ENCODE data around the gene CREB5.

DNA sequence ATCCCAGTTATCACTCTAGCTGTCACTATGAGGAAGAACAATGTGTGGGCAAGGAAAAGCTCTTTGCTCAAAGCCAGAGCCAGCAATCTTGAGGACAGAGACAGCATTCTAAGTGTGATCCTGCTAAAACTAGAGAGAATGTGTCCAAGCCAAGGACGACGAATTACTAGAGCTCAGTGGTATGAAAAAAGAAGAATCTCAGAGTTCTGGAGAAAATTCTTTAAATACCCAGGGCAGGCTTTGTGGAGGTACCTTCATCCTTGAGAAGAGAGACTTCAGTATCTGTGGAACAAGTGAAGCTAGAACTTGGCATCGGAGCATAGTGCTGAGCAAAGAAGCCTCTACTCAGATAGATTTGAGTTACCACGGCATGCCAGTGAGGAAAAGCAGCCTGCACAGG is 336.0 kb downstream of the CREB5 start:
- TF ChIP-seq CTCF (IDR thresholded peaks at IDR 0.05 in 8 of 11, conservative IDR thresholded peaks at IDR 0.05 in 3 of 11) (no peak), POLR2A (IDR thresholded peaks at IDR 0.05) (no peak)

All from spleen (tissue), 7 donors.